HEK293 (cell line): ENCODE results near the gene SLF2.

ENCODE experiments used
- CTCF ChIA-PET: fragments of 350-600 bp; formaldehyde crosslinking; extraction: SDS; loops from one replicate; lab custom pipeline; 2021; ENCODE audit warnings: antibody characterized with exemption; lab: Yijun Ruan, JAX
- POLR2A ChIA-PET: fragments of 300-600 bp; formaldehyde crosslinking; extraction: SDS; loops from one replicate; lab custom pipeline; 2020; ENCODE audit warnings: antibody characterized with exemption, inconsistent platforms; lab: Yijun Ruan, JAX
- H3K27ac ChIP-seq: fragments of 200-500 bp; sonication (Bioruptor generic); 2 replicates; pipeline ENCODE4 v1.5.1; 2014; ENCODE audit warnings: low read depth, low read length, control low read depth, inconsistent platforms; ENCODE audit errors: extremely low read depth
- H3K36me3 ChIP-seq, 2 experiments: fragments of 200-500 bp in 1 of 2; sonication (Bioruptor generic) in 1 of 2; 1 replicate in 1 of 2; 2 replicates in 1 of 2; pipeline ENCODE4 v1.5.1; 2014 to 2017; ENCODE audit warnings: inconsistent platforms in 2 of 2, low read length in 2 of 2; ENCODE audit not compliant: control insufficient read depth in 2 of 2, insufficient read depth in 1 of 2
- H3K4me1 ChIP-seq: fragments of 200-500 bp; sonication (Bioruptor generic); 2 replicates; pipeline ENCODE4 v1.5.1; 2014; ENCODE audit warnings: mild to moderate bottlenecking, low read length, inconsistent platforms; ENCODE audit not compliant: control insufficient read depth, insufficient read depth
- H3K4me3 ChIP-seq: 2 replicates; pipeline ENCODE4 v1.5.1; 2011; ENCODE audit warnings: low read depth, mild to moderate bottlenecking, control low read depth, low read length, moderate library complexity
- H3K9me3 ChIP-seq: fragments of 200-500 bp; sonication (Bioruptor generic); 2 replicates; pipeline ENCODE4 v1.5.1; 2014; ENCODE audit warnings: low read depth, low read length, inconsistent platforms; ENCODE audit not compliant: control insufficient read depth, insufficient read depth
- EGR2 ChIP-seq: fragments of 450-650 bp; formaldehyde crosslinking; IDR thresholded peaks from 2 replicates; pipeline ENCODE4 v1.5.1; 2016; ENCODE audit warnings: low read depth, missing biosample characterization, missing genetic modification characterization
- GLIS1 ChIP-seq: fragments of 450-650 bp; formaldehyde crosslinking; IDR thresholded peaks from 2 replicates; pipeline ENCODE4 v1.5.1; 2016; ENCODE audit warnings: missing biosample characterization, missing genetic modification characterization
- OVOL3 ChIP-seq: fragments of 450-650 bp; formaldehyde crosslinking; IDR thresholded peaks from 2 replicates; pipeline ENCODE4 v1.5.1; 2016; ENCODE audit warnings: missing biosample characterization, missing genetic modification characterization
- PATZ1 ChIP-seq: fragments of 450-650 bp; formaldehyde crosslinking; IDR thresholded peaks from 2 replicates; pipeline ENCODE4 v1.5.1; 2016; ENCODE audit warnings: missing biosample characterization, missing genetic modification characterization
- TCF7L2 ChIP-seq: IDR thresholded peaks from 2 replicates; pipeline ENCODE4 v1.6.1; 2011; ENCODE audit warnings: low read depth, mild to moderate bottlenecking, inconsistent platforms, low read length, moderate library complexity, borderline replicate concordance
- ZBTB17 ChIP-seq: fragments of 450-650 bp; formaldehyde crosslinking; IDR thresholded peaks from 2 replicates; pipeline ENCODE4 v1.5.1; 2016; ENCODE audit warnings: missing biosample characterization, missing genetic modification characterization
- ZBTB20 ChIP-seq: fragments of 450-650 bp; formaldehyde crosslinking; IDR thresholded peaks from 2 replicates; pipeline ENCODE4 v1.5.1; 2016; ENCODE audit warnings: missing biosample characterization, missing genetic modification characterization
- ZFHX2 ChIP-seq: fragments of 450-650 bp; formaldehyde crosslinking; conservative IDR thresholded peaks from 2 replicates; pipeline ENCODE4 v1.5.1; 2016; ENCODE audit warnings: missing biosample characterization, missing genetic modification characterization
- ZIC2 ChIP-seq: fragments of 450-650 bp; formaldehyde crosslinking; IDR thresholded peaks from 2 replicates; pipeline ENCODE4 v1.5.1; 2016; ENCODE audit warnings: missing biosample characterization, missing genetic modification characterization
- ZNF138 ChIP-seq: fragments of 450-650 bp; formaldehyde crosslinking; IDR thresholded peaks from 2 replicates; pipeline ENCODE4 v1.5.1; 2016; ENCODE audit warnings: missing biosample characterization, missing genetic modification characterization, borderline replicate concordance
- ZNF16 ChIP-seq: fragments of 450-650 bp; formaldehyde crosslinking; IDR thresholded peaks from 2 replicates; pipeline ENCODE4 v1.5.1; 2016; ENCODE audit warnings: low read depth, missing biosample characterization, missing genetic modification characterization
- ZNF23 ChIP-seq: fragments of 450-650 bp; formaldehyde crosslinking; IDR thresholded peaks from 2 replicates; pipeline ENCODE4 v1.5.1; 2016; ENCODE audit warnings: missing biosample characterization, missing genetic modification characterization, borderline replicate concordance
- ZNF239 ChIP-seq: fragments of 450-650 bp; formaldehyde crosslinking; IDR thresholded peaks from 2 replicates; pipeline ENCODE4 v1.5.1; 2016; ENCODE audit warnings: missing biosample characterization, missing genetic modification characterization
- ZNF266 ChIP-seq: fragments of 450-650 bp; formaldehyde crosslinking; IDR thresholded peaks from 2 replicates; pipeline ENCODE4 v1.5.1; 2016; ENCODE audit warnings: missing biosample characterization, missing genetic modification characterization, low read depth
- ZNF449 ChIP-seq: fragments of 450-650 bp; formaldehyde crosslinking; IDR thresholded peaks from 2 replicates; pipeline ENCODE4 v1.5.1; 2017; ENCODE audit warnings: missing biosample characterization, mild to moderate bottlenecking, missing genetic modification characterization, moderate library complexity
- ZSCAN30 ChIP-seq: fragments of 450-650 bp; IDR thresholded peaks from 2 replicates; pipeline ENCODE4 v1.5.1; 2018; ENCODE audit warnings: missing biosample characterization, mild to moderate bottlenecking, missing genetic modification characterization, moderate library complexity

Gene SLF2

GRCh38 chr10:100983868-100984671, 71.3 kb downstream of the SLF2 start:
- CTCF ChIA-PET: interaction anchor here (0.7 to 6.4 kb wide), 2 partner anchors 10 to 14 kb away, joined by 3 to 49 read pairs; partner anchors contain the start of gene LZTS2
- no peaks in the 10 kb centered on the region for H3K9me3 ChIP-seq
- peaks cover 4 to 70% of the 10 kb centered on the region in 2 experiments for H3K36me3 ChIP-seq
- no peak overlapping the region for H3K27ac ChIP-seq
- H3K4me3 ChIP-seq: no peak overlapping the region
- TF ChIP-seq TCF7L2 (no peak), ZBTB17 (peak; percentile 74)
- H3K4me1 ChIP-seq: peaks cover 6% of the 10 kb centered on the region
- POLR2A ChIA-PET: interaction anchor here (1.4 kb wide), 1 partner anchor 15 kb away, joined by 3 read pairs; the partner anchor contains the start of gene SEMA4G

GRCh38 chr10:100984672-100985177, 72.0 kb downstream of the SLF2 start:
- ChIA-PET CTCF (interaction anchor here (6.4 to 16.6 kb wide), 2 partner anchors 13 to 32 kb away, joined by 49 to 274 read pairs; partner anchors contain the start of gene LZTS2), POLR2A (interaction anchor here (0.6 to 1.4 kb wide), 3 partner anchors 11 to 840 kb away, joined by 3 to 6 read pairs (median 3); partner anchors contain the start of gene SEMA4G)
- Histone ChIP-seq H3K27ac (no peak overlapping the region), H3K36me3 (peaks cover 6 to 72% of the 10 kb centered on the region in 2 experiments), H3K4me1 (peaks cover 6% of the 10 kb centered on the region), H3K4me3 (no peak overlapping the region), H3K9me3 (no peaks in the 10 kb centered on the region)
- TF ChIP-seq GLIS1 (tag by site-specific recombination) (peak; percentile 80), ZSCAN30 (tag by site-specific recombination) (no peak), ZNF138 (tag by site-specific recombination) (no peak)

GRCh38 chr10:100985336-100985735, 72.6 kb downstream of the SLF2 start:
- ChIA-PET CTCF (interaction anchor here (6.4 to 16.6 kb wide), 2 partner anchors 13 to 31 kb away, joined by 49 to 274 read pairs; partner anchors contain the start of gene LZTS2), POLR2A (interaction anchor here (0.6 to 1.4 kb wide), 4 partner anchors 10 to 840 kb away, joined by 3 to 6 read pairs (median 4); partner anchors contain the start of gene SEMA4G)

GRCh38 chr10:100986623-100986951, 73.8 kb downstream of the SLF2 start:
- Histone ChIP-seq H3K36me3 (peaks cover 19 to 72% of the 10 kb centered on the region in 2 experiments), H3K27ac (peak overlapping the region; percentile 82; the same call in 1 of the 2 replicates), H3K4me1 (peaks cover 6% of the 10 kb centered on the region), H3K9me3 (no peaks in the 10 kb centered on the region), H3K4me3 (peak overlapping the region; percentile 95)
- CTCF ChIA-PET: interaction anchor here (6.4 to 16.6 kb wide), 2 partner anchors 11 to 30 kb away, joined by 49 to 274 read pairs; partner anchors contain the start of gene LZTS2
- TF ChIP-seq ZNF449 (tag by site-specific recombination) (0 out of 2 replicates have a peak, but pooled peaks have one; percentile 34), PATZ1 (tag by site-specific recombination) (no peak)
- POLR2A ChIA-PET: interaction anchor here (1.5 kb wide), 1 partner anchor 73 kb away, joined by 6 read pairs; the partner anchor contains the start of gene SLF2

More at GRCh38 chr10:100985336-100985735, 72.6 kb downstream of the SLF2 start:
- no peaks in the 10 kb centered on the region for H3K9me3 ChIP-seq
- peaks cover 12 to 72% of the 10 kb centered on the region in 2 experiments for H3K36me3 ChIP-seq
- TF ChIP-seq OVOL3 (tag by site-specific recombination): no peak
- no peak for TF ChIP-seq ZNF23 (tag by site-specific recombination)
- TF ChIP-seq ZFHX2 (tag by site-specific recombination): peak; percentile 90
- no peak for TF ChIP-seq ZNF239 (tag by site-specific recombination)
- no peak for TF ChIP-seq ZBTB20 (tag by site-specific recombination)
- TF ChIP-seq ZNF16 (tag by site-specific recombination): no peak
- peak; percentile 96 for TF ChIP-seq EGR2 (tag by site-specific recombination)
- no peak for TF ChIP-seq ZNF266 (tag by site-specific recombination)
- no peak for TF ChIP-seq ZIC2 (tag by site-specific recombination)
- H3K4me3 ChIP-seq: no peak overlapping the region
- peaks cover 6% of the 10 kb centered on the region for H3K4me1 ChIP-seq
- no peak overlapping the region for H3K27ac ChIP-seq
